Measurements from ENCODE around the gene FFAR4.
"Not testable (repeated sequence)": the region's sequence is repeated elsewhere in the genome, so short reads cannot be mapped to it uniquely, and the experiment has no call there.

The FFAR4 gene

DNA sequence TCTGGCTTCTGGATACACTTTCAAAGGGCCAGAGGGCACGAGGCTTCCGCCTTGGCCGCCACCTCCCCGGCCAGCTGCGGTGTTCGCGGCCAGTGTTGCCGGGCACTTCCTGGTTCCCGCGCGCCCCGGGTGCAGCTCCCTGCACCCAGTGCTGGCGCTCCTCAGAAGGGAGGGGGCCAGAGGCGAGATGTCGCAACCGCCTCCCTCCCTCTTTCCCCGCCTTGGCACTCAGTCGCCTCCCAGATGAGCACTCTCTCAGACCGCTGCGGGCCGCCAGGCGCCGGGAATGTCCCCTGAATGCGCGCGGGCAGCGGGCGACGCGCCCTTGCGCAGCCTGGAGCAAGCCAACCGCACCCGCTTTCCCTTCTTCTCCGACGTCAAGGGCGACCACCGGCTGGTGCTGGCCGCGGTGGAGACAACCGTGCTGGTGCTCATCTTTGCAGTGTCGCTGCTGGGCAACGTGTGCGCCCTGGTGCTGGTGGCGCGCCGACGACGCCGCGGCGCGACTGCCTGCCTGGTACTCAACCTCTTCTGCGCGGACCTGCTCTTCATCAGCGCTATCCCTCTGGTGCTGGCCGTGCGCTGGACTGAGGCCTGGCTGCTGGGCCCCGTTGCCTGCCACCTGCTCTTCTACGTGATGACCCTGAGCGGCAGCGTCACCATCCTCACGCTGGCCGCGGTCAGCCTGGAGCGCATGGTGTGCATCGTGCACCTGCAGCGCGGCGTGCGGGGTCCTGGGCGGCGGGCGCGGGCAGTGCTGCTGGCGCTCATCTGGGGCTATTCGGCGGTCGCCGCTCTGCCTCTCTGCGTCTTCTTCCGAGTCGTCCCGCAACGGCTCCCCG is at the start of gene FFAR4:
Gene FFAR4 (plus strand): TSS at position 231 of the 842 bp plus-strand sequence. CDS start 56 bp downstream, at position 287.
- Mint-ChIP-seq H3K9me3 (no peaks in the 10 kb centered on the region), H3K4me3 (peak within 1 kb of the TSS; percentile 21), H3K4me1 (ENCODE audit: low read depth) (no peaks in the 10 kb centered on the region), H3K27me3 (ENCODE audit: low read depth) (peaks cover 60% of the 10 kb centered on the region), H3K36me3 (ENCODE audit: low read depth) (no peaks in the 10 kb centered on the region), H3K27ac (no peak within 1 kb of the TSS)
- no peak for DNase-seq (ENCODE audit: low spot score)

DNA sequence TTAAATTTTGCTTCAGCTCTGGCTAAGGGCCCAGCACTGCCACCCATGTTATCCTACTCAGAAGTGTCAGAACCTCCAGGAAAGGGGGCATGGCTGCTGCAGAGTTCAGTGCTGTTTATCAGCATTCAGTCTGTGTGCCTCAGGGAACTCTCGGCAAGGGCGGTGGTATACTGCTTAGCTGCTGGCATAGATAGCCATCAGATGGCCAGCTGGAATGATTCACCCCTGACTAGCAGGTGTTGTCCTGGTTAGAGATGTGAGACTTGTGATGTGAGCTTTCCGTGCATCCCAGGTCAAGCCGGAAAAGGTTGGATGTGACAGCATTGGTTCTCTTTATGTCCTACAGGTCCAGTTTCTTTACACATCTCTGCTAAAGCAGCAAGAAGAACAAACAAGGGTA is 47.9 kb upstream of the FFAR4 start:
- Mint-ChIP-seq H3K4me1 (ENCODE audit: low read depth) (peaks cover 3% of the 10 kb centered on the region), H3K9me3 (peaks cover 10% of the 10 kb centered on the region), H3K27me3 (ENCODE audit: low read depth) (no peaks in the 10 kb centered on the region), H3K36me3 (ENCODE audit: low read depth) (peaks cover 74% of the 10 kb centered on the region), H3K4me3 (no peak overlapping the region), H3K27ac (no peak overlapping the region)
- DNase-seq (ENCODE audit: low spot score), result no peak

- no peaks in the 10 kb centered on the region for H3K4me1 Mint-ChIP-seq (ENCODE audit: low read depth)
- peaks cover 18% of the 10 kb centered on the region for H3K27me3 Mint-ChIP-seq (ENCODE audit: low read depth)
- H3K36me3 Mint-ChIP-seq (ENCODE audit: low read depth), result peaks cover 2% of the 10 kb centered on the region
- no peak overlapping the region for H3K4me3 Mint-ChIP-seq
- no peak for DNase-seq (ENCODE audit: low spot score)
- H3K9me3 Mint-ChIP-seq, result no peaks in the 10 kb centered on the region
- H3K27ac Mint-ChIP-seq, result no peak overlapping the region
These were observed 31.2 kb upstream of the FFAR4 start for GRCh38 chr10:93535293-93535692.

DNA sequence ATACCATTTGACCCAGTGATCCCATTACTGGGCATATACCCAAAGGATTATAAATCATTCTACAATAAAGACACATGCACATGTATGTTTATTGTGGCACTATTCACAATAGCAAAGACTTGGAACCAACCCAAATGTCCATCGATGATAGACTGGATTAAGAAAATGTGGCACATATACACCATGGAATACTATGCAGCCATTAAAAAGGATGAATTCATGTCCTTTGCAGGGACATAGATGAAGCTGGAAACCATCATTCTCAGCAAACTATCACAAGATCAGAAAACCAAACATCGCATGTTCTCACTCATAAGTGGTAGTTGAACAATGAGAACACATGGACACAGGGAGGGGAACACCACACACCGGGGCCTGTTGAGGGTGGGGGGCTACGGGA is 25.6 kb upstream of the FFAR4 start:
- H3K27ac Mint-ChIP-seq; H3K36me3 Mint-ChIP-seq (ENCODE audit: low read depth); H3K9me3 Mint-ChIP-seq; H3K4me1 Mint-ChIP-seq (ENCODE audit: low read depth); DNase-seq (ENCODE audit: low spot score); H3K4me3 Mint-ChIP-seq: not testable (repeated sequence)
- H3K27me3 Mint-ChIP-seq (ENCODE audit: low read depth), result peaks cover 32% of the 10 kb centered on the region

- Mint-ChIP-seq H3K9me3 (no peaks in the 10 kb centered on the region), H3K27me3 (ENCODE audit: low read depth) (peaks cover 31% of the 10 kb centered on the region)
- DNase-seq (ENCODE audit: low spot score), result peak; percentile 7
These were observed 24.8 kb upstream of the FFAR4 start for GRCh38 chr10:93541402-93542357.

DNA sequence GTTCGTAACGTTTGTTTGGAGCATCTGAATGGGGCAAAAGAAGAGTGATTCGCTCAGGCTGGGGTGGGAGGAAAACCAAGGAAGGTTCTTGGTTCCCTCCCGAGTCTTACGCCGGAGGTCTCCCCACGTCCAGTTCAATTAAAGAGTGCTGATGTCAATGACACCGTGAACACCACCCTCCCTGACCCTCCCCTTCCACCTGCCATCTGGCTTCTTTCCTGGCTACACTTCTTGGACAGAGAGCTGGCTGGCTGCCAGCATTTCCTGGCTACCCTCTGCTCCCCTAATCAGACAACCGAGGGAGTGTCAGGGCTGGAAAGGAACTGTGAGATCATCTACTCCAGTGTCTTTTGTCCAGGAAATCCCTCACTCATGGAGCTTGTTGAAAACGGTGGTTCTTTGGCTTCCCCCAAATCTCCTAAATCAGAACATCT is 24.1 kb upstream of the FFAR4 start:
- Mint-ChIP-seq H3K27me3 (ENCODE audit: low read depth) (peaks cover 30% of the 10 kb centered on the region), H3K4me3 (no peak overlapping the region), H3K27ac (no peak overlapping the region), H3K4me1 (ENCODE audit: low read depth) (no peaks in the 10 kb centered on the region), H3K36me3 (ENCODE audit: low read depth) (no peaks in the 10 kb centered on the region), H3K9me3 (no peaks in the 10 kb centered on the region)
- DNase-seq (ENCODE audit: low spot score), result no peak

More at GRCh38 chr10:93541402-93542357, 24.8 kb upstream of the FFAR4 start:
- H3K4me3 Mint-ChIP-seq, result no peak overlapping the region
- no peaks in the 10 kb centered on the region for H3K36me3 Mint-ChIP-seq (ENCODE audit: low read depth)
- H3K4me1 Mint-ChIP-seq (ENCODE audit: low read depth), result no peaks in the 10 kb centered on the region
- H3K27ac Mint-ChIP-seq, result no peak overlapping the region

DNA sequence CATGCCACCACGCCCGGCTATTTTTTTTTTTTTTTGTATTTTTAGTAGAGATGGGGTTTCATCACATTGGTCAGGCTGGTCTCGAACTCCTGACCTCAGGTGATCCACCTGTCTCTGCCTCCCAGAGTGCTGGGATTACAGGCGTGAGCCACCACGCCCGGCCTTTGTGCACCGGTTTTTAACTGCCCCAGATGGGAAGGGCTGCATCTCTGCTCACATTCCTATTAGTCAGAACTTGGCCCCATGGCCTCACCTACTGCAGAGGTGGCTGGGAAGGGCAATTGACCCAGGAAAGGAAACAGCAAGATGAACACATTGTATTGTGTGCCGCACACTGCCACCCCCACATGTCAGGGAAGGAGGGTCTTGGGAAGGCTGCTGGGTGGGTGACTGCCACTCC is 19.5 kb upstream of the FFAR4 start:
- peaks cover 19% of the 10 kb centered on the region for H3K27me3 Mint-ChIP-seq (ENCODE audit: low read depth)
- H3K4me3 Mint-ChIP-seq; H3K36me3 Mint-ChIP-seq (ENCODE audit: low read depth): not testable (repeated sequence)

DNA sequence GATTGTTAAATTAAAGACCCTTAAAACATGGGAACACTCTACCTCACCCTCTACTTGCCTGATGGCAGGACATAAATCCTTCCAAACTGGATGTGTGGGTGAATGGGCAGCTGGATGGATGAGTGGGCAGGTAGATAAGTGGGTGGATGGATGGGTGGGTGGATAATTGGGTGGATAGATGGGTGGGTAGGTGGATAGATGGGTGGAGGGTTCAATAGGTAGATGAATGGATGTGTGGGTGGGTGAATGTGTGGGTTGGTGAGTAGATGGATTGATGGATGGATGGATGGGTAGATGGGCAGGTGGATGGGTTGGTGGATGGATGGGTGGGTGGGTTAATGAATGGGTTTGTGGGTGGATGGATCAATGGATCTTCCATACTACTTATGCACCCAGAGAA is 18.9 kb upstream of the FFAR4 start:
- no peak overlapping the region for H3K27ac Mint-ChIP-seq
- no peak overlapping the region for H3K4me3 Mint-ChIP-seq
- DNase-seq (ENCODE audit: low spot score), result no peak
- H3K4me1 Mint-ChIP-seq (ENCODE audit: low read depth), result no peaks in the 10 kb centered on the region
- H3K27me3 Mint-ChIP-seq (ENCODE audit: low read depth), result peaks cover 17% of the 10 kb centered on the region
- no peaks in the 10 kb centered on the region for H3K9me3 Mint-ChIP-seq
- no peaks in the 10 kb centered on the region for H3K36me3 Mint-ChIP-seq (ENCODE audit: low read depth)

More for the DNA sequence above, 19.5 kb upstream of the FFAR4 start:
- not testable (repeated sequence) for H3K27ac Mint-ChIP-seq; H3K9me3 Mint-ChIP-seq; DNase-seq (ENCODE audit: low spot score); H3K4me1 Mint-ChIP-seq (ENCODE audit: low read depth)

- H3K27ac Mint-ChIP-seq, result no peak overlapping the region
- peaks cover 8% of the 10 kb centered on the region for H3K27me3 Mint-ChIP-seq (ENCODE audit: low read depth)
- H3K36me3 Mint-ChIP-seq (ENCODE audit: low read depth), result no peaks in the 10 kb centered on the region
- H3K9me3 Mint-ChIP-seq, result no peaks in the 10 kb centered on the region
- no peak overlapping the region for H3K4me3 Mint-ChIP-seq
- H3K4me1 Mint-ChIP-seq (ENCODE audit: low read depth), result no peaks in the 10 kb centered on the region
- DNase-seq (ENCODE audit: low spot score), result no peak
These were observed 17.9 kb upstream of the FFAR4 start for GRCh38 chr10:93548376-93549071.

DNA sequence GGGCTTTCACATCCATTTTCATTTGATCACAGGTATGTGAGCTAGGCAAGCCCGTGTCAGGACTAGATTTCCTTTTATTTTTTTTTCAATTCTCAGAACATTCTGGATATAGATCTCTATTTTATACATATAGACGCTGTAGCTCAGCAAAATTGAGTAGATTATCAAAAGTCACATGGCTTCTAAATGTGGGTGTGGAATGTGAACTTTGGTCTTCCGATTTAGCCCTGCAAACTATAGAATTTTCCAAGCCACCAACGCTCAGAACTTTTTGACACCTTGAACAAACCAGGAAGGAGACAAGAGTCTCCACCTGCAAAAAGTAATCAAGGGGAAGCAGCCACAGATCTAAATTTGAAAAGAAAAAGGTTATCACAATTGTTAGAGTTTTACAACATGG is 15.9 kb upstream of the FFAR4 start:
- no peak for DNase-seq (ENCODE audit: low spot score)
- Mint-ChIP-seq H3K27me3 (ENCODE audit: low read depth) (peaks cover 4% of the 10 kb centered on the region), H3K4me3 (no peak overlapping the region), H3K4me1 (ENCODE audit: low read depth) (no peaks in the 10 kb centered on the region), H3K9me3 (no peaks in the 10 kb centered on the region), H3K27ac (no peak overlapping the region), H3K36me3 (ENCODE audit: low read depth) (no peaks in the 10 kb centered on the region)

DNA sequence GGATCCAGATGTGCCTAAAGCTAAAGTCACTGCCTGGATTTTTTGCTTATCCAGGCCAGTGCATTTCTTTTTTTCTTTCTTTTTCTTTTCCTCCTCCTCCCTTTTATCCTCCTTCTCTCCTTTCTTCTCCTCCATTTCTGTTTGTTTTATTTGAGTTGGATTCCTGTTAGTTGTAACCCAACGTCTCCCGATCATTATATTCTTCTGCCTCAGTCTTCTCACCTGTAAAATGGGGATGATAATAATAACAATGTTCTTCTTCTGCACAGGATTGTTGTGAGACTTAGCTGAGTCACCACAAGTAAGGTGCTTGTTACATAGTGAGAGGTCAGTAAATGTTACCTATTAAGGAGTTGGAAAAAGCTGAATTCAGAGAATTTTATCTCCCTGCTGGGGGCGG is 13.7 kb upstream of the FFAR4 start:
- Mint-ChIP-seq H3K36me3 (ENCODE audit: low read depth) (no peaks in the 10 kb centered on the region), H3K27me3 (ENCODE audit: low read depth) (peaks cover 2% of the 10 kb centered on the region), H3K9me3 (no peaks in the 10 kb centered on the region), H3K4me3 (no peak overlapping the region), H3K27ac (no peak overlapping the region), H3K4me1 (ENCODE audit: low read depth) (no peaks in the 10 kb centered on the region)
- DNase-seq (ENCODE audit: low spot score), result no peak

GRCh38 chr10:93553482-93554315 is 12.8 kb upstream of the FFAR4 start:
- DNase-seq (ENCODE audit: low spot score), result no peak
- Mint-ChIP-seq H3K4me1 (ENCODE audit: low read depth) (no peaks in the 10 kb centered on the region), H3K9me3 (no peaks in the 10 kb centered on the region), H3K27ac (no peak overlapping the region), H3K27me3 (ENCODE audit: low read depth) (peaks cover 2% of the 10 kb centered on the region), H3K36me3 (ENCODE audit: low read depth) (no peaks in the 10 kb centered on the region), H3K4me3 (no peak overlapping the region)

GRCh38 chr10:93554316-93554663 is 12.2 kb upstream of the FFAR4 start:
- DNase-seq (ENCODE audit: low spot score), result no peak
- H3K4me1 Mint-ChIP-seq (ENCODE audit: low read depth), result no peaks in the 10 kb centered on the region
- no peaks in the 10 kb centered on the region for H3K9me3 Mint-ChIP-seq
- no peaks in the 10 kb centered on the region for H3K36me3 Mint-ChIP-seq (ENCODE audit: low read depth)
- no peak overlapping the region for H3K27ac Mint-ChIP-seq
- H3K4me3 Mint-ChIP-seq, result no peak overlapping the region
- H3K27me3 Mint-ChIP-seq (ENCODE audit: low read depth), result peaks cover 2% of the 10 kb centered on the region
